ENCODE results near the gene CNTFR. TPM values are rescaled to one million over a fixed set of nuclear protein-coding genes. Genes with fewer than 3 reads are reported as not detected.

The CNTFR gene
- total RNA-seq, 1 donor from 2014 or later: 8.6 TPM

GRCh38 chr9:34630402-34631154, 41.1 kb upstream of the CNTFR start:
- Mint-ChIP-seq H3K4me3 (peak overlapping the region; percentile 84), H3K27me3 (ENCODE audit: insufficient read depth, low read depth) (peaks cover 51% of the 10 kb centered on the region)
- no peak overlapping the region for H3K4me3 ChIP-seq

GRCh38 chr9:34629491-34629808, 39.9 kb upstream of the CNTFR start:
- peak overlapping the region; percentile 97 for H3K4me2 ChIP-seq
- peaks cover 60% of the 10 kb centered on the region for H3K4me1 ChIP-seq
- Mint-ChIP-seq H3K36me3 (no peaks in the 10 kb centered on the region), H3K27ac (no peak overlapping the region), H3K4me3 (peak overlapping the region; percentile 84), H3K4me1 (peaks cover 22% of the 10 kb centered on the region), H3K9me3 (peaks cover 2% of the 10 kb centered on the region), H3K27me3 (ENCODE audit: insufficient read depth, low read depth) (peaks cover 51% of the 10 kb centered on the region)
- no peak overlapping the region for H2AFZ ChIP-seq (replicated peaks)
- no peaks in the 10 kb centered on the region for H3K36me3 ChIP-seq
- peak overlapping the region; percentile 66 for H3K4me3 ChIP-seq
- H3K9ac ChIP-seq: no peak overlapping the region
- H3K27ac ChIP-seq: no peak overlapping the region
- H3K79me2 ChIP-seq (ENCODE audit: low read depth): no peaks in the 10 kb centered on the region
- H4K20me1 ChIP-seq (ENCODE audit: low read depth): peaks cover 5% of the 10 kb centered on the region
- TF ChIP-seq EZH2phosphoT487 (IDR thresholded peaks at IDR 0.05) (no peak), CTCF (IDR thresholded peaks at IDR 0.05) (no peak), EZH2 (IDR thresholded peaks at IDR 0.05) (no peak)
- peaks cover 70% of the 10 kb centered on the region for H3K27me3 ChIP-seq
- no peaks in the 10 kb centered on the region for H3K9me3 ChIP-seq (ENCODE audit: low read depth)
- peaks cover 45% of the 10 kb centered on the region for H3F3A ChIP-seq (ENCODE audit: low read depth)
- DNase-seq (ENCODE audit: low spot score): no peak

More at GRCh38 chr9:34630402-34631154, 41.1 kb upstream of the CNTFR start:
- H3K27ac Mint-ChIP-seq: no peak overlapping the region
- Histone ChIP-seq H3K27me3 (peaks cover 69% of the 10 kb centered on the region), H3K27ac (no peak overlapping the region), H4K20me1 (ENCODE audit: low read depth) (peaks cover 5% of the 10 kb centered on the region), H2AFZ (replicated peaks) (no peak overlapping the region), H3K36me3 (no peaks in the 10 kb centered on the region), H3K9ac (no peak overlapping the region), H3K4me2 (peak overlapping the region; percentile 46), H3K9me3 (ENCODE audit: low read depth) (no peaks in the 10 kb centered on the region), H3F3A (ENCODE audit: low read depth) (peaks cover 38% of the 10 kb centered on the region), H3K4me1 (peaks cover 49% of the 10 kb centered on the region), H3K79me2 (ENCODE audit: low read depth) (peaks cover under 1% of the 10 kb centered on the region)
- H3K36me3 Mint-ChIP-seq: peaks cover 2% of the 10 kb centered on the region
- H3K4me1 Mint-ChIP-seq: peaks cover 24% of the 10 kb centered on the region
- TF ChIP-seq EZH2 (IDR thresholded peaks at IDR 0.05) (no peak), CTCF (IDR thresholded peaks at IDR 0.05) (no peak), EZH2phosphoT487 (IDR thresholded peaks at IDR 0.05) (no peak)
- H3K9me3 Mint-ChIP-seq: peaks cover 2% of the 10 kb centered on the region
- DNase-seq (ENCODE audit: low spot score): no peak

GRCh38 chr9:34628656-34629490, 39.3 kb upstream of the CNTFR start, which contains the start of gene ARID3C:
Gene ARID3C (minus strand): TSS chr9:34629066. CDS start chr9:34628014, 1,052 bp downstream.
- H3K9me3 ChIP-seq (ENCODE audit: low read depth): no peaks in the 10 kb centered on the region
- H3K27ac ChIP-seq: no peak within 1 kb of the TSS
- peak within 1 kb of the TSS; percentile 66 for H3K4me3 ChIP-seq
- DNase-seq (ENCODE audit: low spot score): peak; percentile 80
- peaks cover 66% of the 10 kb centered on the region for H3K4me1 ChIP-seq
- H3K36me3 ChIP-seq: no peaks in the 10 kb centered on the region
- H3K27ac Mint-ChIP-seq: no peak within 1 kb of the TSS
- no peak within 1 kb of the TSS for H3K9ac ChIP-seq
- no peaks in the 10 kb centered on the region for H4K20me1 ChIP-seq (ENCODE audit: low read depth)
- TF ChIP-seq EZH2phosphoT487 (IDR thresholded peaks at IDR 0.05) (no peak), EZH2 (IDR thresholded peaks at IDR 0.05) (peak; percentile 48), CTCF (IDR thresholded peaks at IDR 0.05) (peak; percentile 11)
- H3F3A ChIP-seq (ENCODE audit: low read depth): peaks cover 45% of the 10 kb centered on the region
- H3K36me3 Mint-ChIP-seq: no peaks in the 10 kb centered on the region
- peak within 1 kb of the TSS; percentile 84 for H3K4me3 Mint-ChIP-seq
- peaks cover 19% of the 10 kb centered on the region for H3K4me1 Mint-ChIP-seq
- peaks cover 70% of the 10 kb centered on the region for H3K27me3 ChIP-seq
- peaks cover 50% of the 10 kb centered on the region for H3K27me3 Mint-ChIP-seq (ENCODE audit: insufficient read depth, low read depth)
- H3K79me2 ChIP-seq (ENCODE audit: low read depth): no peaks in the 10 kb centered on the region
- peaks cover 2% of the 10 kb centered on the region for H3K9me3 Mint-ChIP-seq
- H2AFZ ChIP-seq (replicated peaks): peak within 1 kb of the TSS; percentile 75
- H3K4me2 ChIP-seq: peak within 1 kb of the TSS; percentile 97

Measured in neural progenitor cell (in vitro differentiated cells).